HG02852 (cell line): ENCODE results near the gene NUCB2.

Source experiments
- ATAC-seq: cut with Tn5 transposase; IDR thresholded peaks from one replicate; pipeline ENCODE4 v1.9.1; 2021; ENCODE audit warnings: mild to moderate bottlenecking, moderate library complexity; ENCODE audit not compliant: unreplicated experiment

NUCB2 gene

DNA sequence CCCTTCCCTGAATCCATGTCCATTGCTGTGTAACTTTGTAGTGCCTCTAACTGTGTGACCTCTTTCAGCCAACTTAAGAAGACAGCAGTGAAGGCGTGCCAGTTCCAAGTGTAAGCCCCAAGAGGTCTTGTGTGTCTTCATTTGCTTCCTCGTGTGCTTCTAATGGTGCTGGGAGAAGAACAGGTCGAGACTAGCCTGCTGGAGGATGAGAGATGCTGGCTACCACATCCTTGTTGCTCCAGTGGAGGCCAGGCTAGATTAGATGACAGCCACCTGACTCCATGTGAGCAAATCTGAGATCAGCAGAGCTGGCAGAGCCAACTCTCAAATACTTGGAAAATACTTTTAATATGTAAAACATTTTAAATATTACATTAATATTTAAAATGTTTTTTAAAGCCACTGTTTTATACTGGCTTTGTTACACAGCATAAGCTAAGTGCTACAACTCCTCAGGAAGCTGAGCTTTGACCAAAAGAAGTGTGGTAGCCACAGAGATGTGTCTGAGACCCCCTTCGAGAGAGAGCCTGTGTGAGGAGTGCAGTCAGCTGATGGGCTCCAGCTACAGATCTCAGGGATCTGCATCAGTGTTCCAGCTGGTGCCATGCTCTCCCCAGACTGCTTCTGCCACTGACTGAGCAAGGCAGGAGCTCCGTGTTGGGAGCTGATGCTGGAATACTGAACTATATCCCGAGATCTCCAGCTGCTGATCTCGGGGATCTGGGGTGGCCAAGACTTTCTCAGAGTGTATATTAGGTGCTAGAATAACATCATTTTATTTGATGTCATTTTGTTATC is 103.0 kb downstream of the NUCB2 start:
- no peak for ATAC-seq

DNA sequence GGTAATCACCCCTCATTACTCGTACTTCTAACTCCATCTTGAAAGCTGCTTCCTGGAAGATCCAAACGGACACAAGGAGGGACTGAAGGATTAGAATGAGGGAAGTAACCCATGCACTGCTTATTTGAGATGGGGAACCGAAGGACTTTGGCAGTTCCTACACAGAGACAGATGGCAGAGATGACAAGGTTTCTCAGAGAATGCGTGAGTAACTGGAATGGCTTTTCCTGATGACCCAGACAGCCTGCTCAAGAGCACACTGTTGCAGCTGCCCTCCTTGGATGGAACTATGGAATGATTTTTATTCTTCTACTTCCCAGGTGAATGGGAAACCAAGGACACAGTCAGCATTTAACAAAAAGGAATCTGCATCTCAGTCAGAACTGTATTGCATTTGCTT is 104.6 kb downstream of the NUCB2 start:
- ATAC-seq = no peak
